ENCODE data around the gene NELFA.

GRCh38 chr4:1985780-1986577 lies 22.8 kb downstream of the NELFA start:
- TF ChIP-seq, protein P1, sequence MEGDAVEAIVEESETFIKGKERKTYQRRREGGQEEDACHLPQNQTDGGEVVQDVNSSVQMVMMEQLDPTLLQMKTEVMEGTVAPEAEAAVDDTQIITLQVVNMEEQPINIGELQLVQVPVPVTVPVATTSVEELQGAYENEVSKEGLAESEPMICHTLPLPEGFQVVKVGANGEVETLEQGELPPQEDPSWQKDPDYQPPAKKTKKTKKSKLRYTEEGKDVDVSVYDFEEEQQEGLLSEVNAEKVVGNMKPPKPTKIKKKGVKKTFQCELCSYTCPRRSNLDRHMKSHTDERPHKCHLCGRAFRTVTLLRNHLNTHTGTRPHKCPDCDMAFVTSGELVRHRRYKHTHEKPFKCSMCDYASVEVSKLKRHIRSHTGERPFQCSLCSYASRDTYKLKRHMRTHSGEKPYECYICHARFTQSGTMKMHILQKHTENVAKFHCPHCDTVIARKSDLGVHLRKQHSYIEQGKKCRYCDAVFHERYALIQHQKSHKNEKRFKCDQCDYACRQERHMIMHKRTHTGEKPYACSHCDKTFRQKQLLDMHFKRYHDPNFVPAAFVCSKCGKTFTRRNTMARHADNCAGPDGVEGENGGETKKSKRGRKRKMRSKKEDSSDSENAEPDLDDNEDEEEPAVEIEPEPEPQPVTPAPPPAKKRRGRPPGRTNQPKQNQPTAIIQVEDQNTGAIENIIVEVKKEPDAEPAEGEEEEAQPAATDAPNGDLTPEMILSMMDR (optimal IDR thresholded peaks at IDR 0.05 in 1 of 3, IDR thresholded peaks at IDR 0.05 in 1 of 3, conservative IDR thresholded peaks at IDR 0.05 in 1 of 3; ENCODE audit: extremely low read depth in 1 of 3, insufficient read depth in 2 of 3, low read length in 3 of 3): no peak
- TF ChIP-seq EZH2 (IDR thresholded peaks at IDR 0.05; ENCODE audit: low read length): no peak

Data from keratinocyte (primary cell).